Omental fat pad (tissue), 4 donors: Measurements from ENCODE around the gene OPCML. TPM values are rescaled to one million over a fixed set of nuclear protein-coding genes. Genes with fewer than 3 reads are reported as not detected.

Experiments used
- ATAC-seq: fragments of 150-250 bp; one replicate; pipeline ENCODE4 v1.9.1; 2016; ENCODE audit warnings: mild to moderate bottlenecking, moderate library complexity; ENCODE audit not compliant: low FRiP score
- DNase-seq: peaks from one replicate; pipeline ENCODE4 v3.0.0-alpha.2; 2019; ENCODE audit warnings: low spot score
- total RNA-seq, 4 donors: library from RNA; depleted of rRNA; stranded (reverse); fragments of >200 nt; gene quantifications; one replicate each; pipeline ENCODE4 v1.1.0, GENCODE V29; 2016
- TF ChIP-seq, protein P1 (sequence below), 3 donors: fragments of 450-650 bp; IDR thresholded peaks; one replicate each; pipeline ENCODE4 v1.5.1; 2016 to 2017; ENCODE audit warnings: antibody characterized with exemption in 3 of 3, mild to moderate bottlenecking in 3 of 3, moderate library complexity in 2 of 3

The OPCML gene
- total RNA-seq, 4 donors from 2014 or later: 0.32 TPM; not detected in 3

DNA sequence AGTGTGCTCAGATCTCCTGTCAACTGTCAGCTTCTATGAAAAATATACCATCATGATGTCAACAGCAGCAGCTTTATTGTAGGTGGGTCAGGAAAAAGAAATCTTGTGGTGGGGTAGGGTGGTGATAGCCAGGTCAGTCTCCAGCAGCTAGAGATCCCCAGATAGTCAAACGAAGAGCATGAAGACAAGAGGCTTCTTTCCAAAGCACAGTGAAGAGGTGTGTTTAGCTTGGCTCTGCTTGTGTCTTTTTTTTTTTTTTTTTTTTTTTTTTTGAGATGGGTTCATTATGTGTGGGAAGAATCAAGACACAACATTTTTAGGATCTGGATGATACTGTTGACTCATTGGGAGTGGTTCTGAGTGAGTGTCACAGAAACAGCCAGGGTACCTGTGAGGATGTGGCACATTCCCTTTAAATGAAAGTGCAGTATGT, 1086.4 kb downstream of the OPCML start:
- ATAC-seq (no peak), DNase-seq (no peak)
- TF ChIP-seq, protein P1, sequence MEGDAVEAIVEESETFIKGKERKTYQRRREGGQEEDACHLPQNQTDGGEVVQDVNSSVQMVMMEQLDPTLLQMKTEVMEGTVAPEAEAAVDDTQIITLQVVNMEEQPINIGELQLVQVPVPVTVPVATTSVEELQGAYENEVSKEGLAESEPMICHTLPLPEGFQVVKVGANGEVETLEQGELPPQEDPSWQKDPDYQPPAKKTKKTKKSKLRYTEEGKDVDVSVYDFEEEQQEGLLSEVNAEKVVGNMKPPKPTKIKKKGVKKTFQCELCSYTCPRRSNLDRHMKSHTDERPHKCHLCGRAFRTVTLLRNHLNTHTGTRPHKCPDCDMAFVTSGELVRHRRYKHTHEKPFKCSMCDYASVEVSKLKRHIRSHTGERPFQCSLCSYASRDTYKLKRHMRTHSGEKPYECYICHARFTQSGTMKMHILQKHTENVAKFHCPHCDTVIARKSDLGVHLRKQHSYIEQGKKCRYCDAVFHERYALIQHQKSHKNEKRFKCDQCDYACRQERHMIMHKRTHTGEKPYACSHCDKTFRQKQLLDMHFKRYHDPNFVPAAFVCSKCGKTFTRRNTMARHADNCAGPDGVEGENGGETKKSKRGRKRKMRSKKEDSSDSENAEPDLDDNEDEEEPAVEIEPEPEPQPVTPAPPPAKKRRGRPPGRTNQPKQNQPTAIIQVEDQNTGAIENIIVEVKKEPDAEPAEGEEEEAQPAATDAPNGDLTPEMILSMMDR (IDR thresholded peaks at IDR 0.05): no peak

DNA sequence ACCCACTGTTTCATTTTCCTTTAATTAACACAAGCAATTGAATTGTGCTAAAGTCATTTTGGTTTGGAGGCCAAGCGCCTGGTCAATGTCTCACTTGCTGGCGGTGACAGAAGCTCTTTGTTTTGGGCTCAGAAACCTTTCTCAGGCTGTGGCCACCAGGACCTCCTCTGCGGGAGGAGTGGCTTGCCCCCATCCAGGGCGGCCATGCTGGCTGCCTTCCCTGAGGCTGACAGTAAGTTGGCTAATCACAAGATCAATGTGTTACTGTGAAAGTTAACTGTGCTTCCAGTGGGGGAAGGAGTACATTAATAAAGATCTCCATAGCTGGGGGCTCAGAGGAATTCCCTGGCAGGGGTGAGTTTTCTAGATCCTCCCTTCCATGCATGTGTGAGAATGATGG, 1087.4 kb downstream of the OPCML start:
- DNase-seq (no peak), ATAC-seq (no peak)
- TF ChIP-seq, protein P1 (IDR thresholded peaks at IDR 0.05): no peak

GRCh38 chr11:132439711-132440255, 1092.5 kb downstream of the OPCML start:
- DNase-seq: no peak
- TF ChIP-seq, protein P1 (IDR thresholded peaks at IDR 0.05): no peak
- ATAC-seq: no peak

DNA sequence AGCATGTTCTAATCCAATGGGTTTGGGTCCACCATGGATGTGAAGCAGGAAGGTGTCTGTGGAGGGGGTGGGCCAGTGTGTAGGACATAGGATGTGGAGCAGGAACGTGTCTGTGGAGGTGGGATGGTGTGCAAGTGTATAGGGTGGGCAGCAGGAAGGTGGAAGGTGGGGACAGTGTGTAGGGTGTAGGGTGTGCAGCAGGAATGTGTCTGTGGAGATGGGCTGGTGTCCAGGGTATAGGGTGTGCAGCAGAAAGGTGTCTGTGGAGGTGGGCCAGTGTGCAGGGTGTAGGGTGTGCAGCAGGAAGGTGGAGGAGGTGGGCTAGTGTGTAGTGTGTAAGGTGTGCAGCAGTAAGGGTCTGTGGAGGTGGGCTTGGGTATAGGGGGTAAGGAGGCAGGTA, 1093.9 kb downstream of the OPCML start:
- ATAC-seq: peak; percentile 54
- DNase-seq: no peak
- TF ChIP-seq, protein P1 (IDR thresholded peaks at IDR 0.05): no peak

DNA sequence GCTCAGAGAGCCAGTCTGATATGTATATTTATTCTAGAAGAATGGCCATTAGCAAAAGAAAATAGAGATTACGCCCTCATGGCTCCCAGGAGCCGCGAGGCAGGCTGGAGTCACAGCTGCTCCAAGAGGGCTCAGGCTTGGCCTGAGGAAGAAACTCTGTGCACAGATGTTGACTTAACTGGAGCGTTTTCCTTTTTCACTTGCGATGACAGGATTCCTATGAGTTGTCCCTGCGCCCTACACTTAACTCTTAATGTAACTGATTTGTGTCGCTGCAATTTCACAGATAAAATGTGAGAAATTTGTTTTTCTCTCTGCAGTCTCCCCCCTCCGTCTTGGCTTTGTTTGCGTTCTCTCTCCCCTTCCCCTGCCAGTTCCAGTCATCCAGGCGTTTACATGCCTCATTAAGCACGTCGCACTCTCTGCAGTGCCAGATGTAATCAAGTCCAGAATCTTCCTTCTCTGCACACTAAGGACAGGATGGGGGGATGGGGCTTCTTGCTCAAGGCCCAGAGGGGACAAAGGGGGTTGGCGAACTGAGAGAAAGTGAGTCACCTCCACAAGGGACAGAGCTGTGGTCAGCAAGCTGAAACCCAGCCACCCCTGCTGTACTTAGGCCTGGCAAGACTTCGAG, 1101.8 kb downstream of the OPCML start:
- DNase-seq (no peak), ATAC-seq (no peak)
- TF ChIP-seq, protein P1 (IDR thresholded peaks at IDR 0.05): no peak

DNA sequence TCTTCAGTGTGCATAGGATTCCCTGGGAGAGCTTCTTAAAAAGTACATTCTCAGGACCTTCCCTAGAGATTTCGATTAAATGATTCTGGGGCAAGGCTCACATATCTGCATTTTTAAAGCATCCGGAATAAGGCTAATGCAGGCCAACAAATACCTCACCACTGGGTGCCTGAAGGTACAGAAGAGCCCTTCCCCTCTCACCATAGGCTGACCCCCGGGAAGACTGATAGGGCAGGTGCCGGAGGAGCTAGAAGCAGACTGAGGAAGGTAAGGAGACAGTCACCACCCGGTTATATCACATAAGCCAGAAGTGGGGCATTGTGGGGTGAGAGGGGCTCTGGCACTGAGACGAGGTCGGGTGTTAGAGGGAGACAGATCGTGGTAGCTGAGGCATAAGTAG, 1102.6 kb downstream of the OPCML start:
- no peak for DNase-seq
- TF ChIP-seq, protein P1 (IDR thresholded peaks at IDR 0.05): no peak
- ATAC-seq: no peak

GRCh38 chr11:132427611-132428010, 1104.7 kb downstream of the OPCML start:
- TF ChIP-seq, protein P1 (IDR thresholded peaks at IDR 0.05): no peak
- ATAC-seq (no peak), DNase-seq (no peak)
